Fibroblast of villous mesenchyme (primary cell): ENCODE measurements around the gene USP3. TPM values are rescaled to one million over a fixed set of nuclear protein-coding genes. Genes with fewer than 3 reads are reported as not detected.

ENCODE experiments used
- DNase-seq: peaks from one replicate; pipeline ENCODE4 v3.0.0-alpha.2; 2010; ENCODE audit warnings: low read depth
- H3K4me3 ChIP-seq: 2 replicates; pipeline ENCODE4 v1.5.1; 2011; ENCODE audit warnings: low read depth, mild to moderate bottlenecking, low read length
- CTCF ChIP-seq: IDR thresholded peaks from 2 replicates; pipeline ENCODE4 v1.5.1; 2012; ENCODE audit warnings: low read depth, mild to moderate bottlenecking, low read length; ENCODE audit not compliant: insufficient read depth
- total RNA-seq: library from RNA; depleted of rRNA; stranded (reverse); fragments of >200 nt; gene quantifications from 2 replicates; pipeline ENCODE4 v1.2.3, GENCODE V29; 2012

The USP3 gene
- total RNA-seq, 1 donor, result 34.1 TPM

- peak; percentile 16 for DNase-seq
- H3K4me3 ChIP-seq, result peak overlapping the region; percentile 62
- no peak for TF ChIP-seq CTCF
Observed at GRCh38 chr15:63600001-63600615, 95.7 kb downstream of the USP3 start.

GRCh38 chr15:63600616-63601025, 96.2 kb downstream of the USP3 start:
- TF ChIP-seq CTCF, result no peak
- DNase-seq, result peak; percentile 92
- peak overlapping the region; percentile 75 for H3K4me3 ChIP-seq

- TF ChIP-seq CTCF, result no peak
- H3K4me3 ChIP-seq, result peak overlapping the region; percentile 75
- DNase-seq, result no peak
Observed at GRCh38 chr15:63601026-63601703, 96.8 kb downstream of the USP3 start.

- DNase-seq, result peak; percentile 23
- peak overlapping the region; percentile 75 for H3K4me3 ChIP-seq
- TF ChIP-seq CTCF, result no peak
Observed at GRCh38 chr15:63601704-63602185, 97.4 kb downstream of the USP3 start.

GRCh38 chr15:63602595-63602994, 98.2 kb downstream of the USP3 start:
- H3K4me3 ChIP-seq, result no peak overlapping the region
- DNase-seq, result no peak
- TF ChIP-seq CTCF, result no peak

- no peak for DNase-seq
- TF ChIP-seq CTCF, result no peak
Observed at GRCh38 chr15:63603516-63603915, 99.1 kb downstream of the USP3 start.

More at GRCh38 chr15:63603516-63603915, 99.1 kb downstream of the USP3 start:
- no peak overlapping the region for H3K4me3 ChIP-seq
